DMS153 (cell line): ENCODE measurements around the gene CTDP1.
A peak's percentile ranks its signal among the peaks of the same experiment; 100 is the strongest.

Experiments
- DNase-seq: peaks from one replicate; lab custom pipeline; 2025; lab: John Stamatoyannopoulos, UW

Gene CTDP1

DNA sequence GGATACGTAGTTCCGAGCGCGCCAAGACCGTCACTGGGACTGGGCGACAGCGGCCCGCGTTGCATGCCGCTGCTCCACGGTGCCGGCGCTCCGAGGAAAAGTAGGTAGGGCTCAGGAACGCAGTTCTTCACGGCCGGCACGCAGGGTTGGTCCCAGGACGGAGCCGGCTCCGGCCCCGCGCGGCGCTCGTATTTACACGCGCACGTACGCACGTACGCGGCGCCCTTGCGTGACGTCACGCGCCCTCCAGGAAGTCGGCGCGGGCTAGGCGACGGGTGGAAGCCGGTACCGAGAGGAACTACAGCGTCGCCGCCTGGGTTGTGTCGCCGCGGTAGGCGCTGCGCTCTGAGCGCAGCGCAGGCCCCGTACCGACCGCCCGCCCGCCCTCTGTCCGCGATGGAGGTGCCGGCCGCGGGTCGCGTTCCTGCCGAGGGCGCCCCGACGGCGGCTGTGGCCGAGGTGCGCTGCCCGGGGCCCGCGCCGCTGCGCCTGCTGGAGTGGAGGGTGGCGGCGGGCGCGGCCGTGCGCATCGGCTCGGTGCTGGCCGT lies at the start of gene CTDP1:
CTDP1 (plus strand) TSS at position 252 of the 548 bp plus-strand sequence; CDS start at position 397, 145 bp downstream.
- peak; percentile 87 for DNase-seq

- DNase-seq: no peak
Observed at GRCh38 chr18:79630281-79631095, 49.1 kb upstream of the CTDP1 start.

- DNase-seq: no peak
Observed at GRCh38 chr18:79631096-79631507, 48.5 kb upstream of the CTDP1 start.

DNA sequence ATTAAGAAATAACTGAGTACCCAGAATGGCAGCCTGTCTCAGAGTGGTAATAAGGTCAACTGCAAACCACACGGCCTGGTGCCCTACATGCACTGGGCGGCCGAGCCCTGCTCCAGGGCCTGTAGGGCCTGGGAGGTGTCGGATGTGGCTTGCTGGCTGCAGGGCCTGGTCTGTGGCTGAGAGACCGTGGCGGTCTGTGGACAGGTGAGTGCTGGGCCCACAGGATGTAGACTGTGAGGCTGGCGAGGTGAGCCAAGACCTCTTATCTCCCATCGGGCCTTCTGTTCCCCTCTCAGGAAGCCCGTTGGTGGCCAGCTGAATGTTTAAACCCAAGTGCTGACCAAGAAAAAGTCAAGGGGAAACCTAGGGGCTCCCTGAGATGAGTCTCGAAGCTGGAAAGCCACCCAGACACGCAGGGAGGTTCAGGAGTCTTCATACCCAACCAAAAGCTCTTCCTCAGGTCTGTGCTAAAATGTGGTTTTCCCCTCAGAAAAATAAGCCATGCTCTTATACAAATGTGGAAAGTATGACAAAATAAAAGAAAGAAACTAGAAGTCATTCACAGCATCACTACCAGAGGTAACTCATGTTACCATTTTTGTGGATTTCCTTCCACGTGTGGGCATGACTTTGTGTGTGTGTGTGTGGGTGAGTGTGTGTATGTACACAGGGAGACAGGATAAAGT lies 47.7 kb upstream of the CTDP1 start:
- no peak for DNase-seq

DNA sequence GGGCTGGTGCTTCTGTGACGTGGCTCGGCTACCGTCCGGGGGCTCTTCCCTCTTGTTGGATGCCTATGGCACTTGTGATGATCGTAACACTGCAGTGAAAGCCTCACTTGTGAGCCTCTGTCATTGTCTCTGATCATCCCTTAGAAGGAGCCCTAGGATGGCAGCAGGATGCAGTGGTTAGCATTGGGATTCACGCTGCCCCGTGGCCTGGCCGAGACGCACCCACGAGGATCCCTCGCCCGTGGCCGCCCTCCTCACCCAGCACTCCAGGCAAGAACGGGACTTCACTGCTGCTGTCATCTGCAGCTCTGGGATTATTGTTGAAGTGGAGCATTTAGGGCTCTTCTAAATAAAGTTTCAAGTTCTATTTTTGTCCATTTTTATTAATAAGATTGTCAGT lies 46.8 kb upstream of the CTDP1 start:
- no peak for DNase-seq

DNA sequence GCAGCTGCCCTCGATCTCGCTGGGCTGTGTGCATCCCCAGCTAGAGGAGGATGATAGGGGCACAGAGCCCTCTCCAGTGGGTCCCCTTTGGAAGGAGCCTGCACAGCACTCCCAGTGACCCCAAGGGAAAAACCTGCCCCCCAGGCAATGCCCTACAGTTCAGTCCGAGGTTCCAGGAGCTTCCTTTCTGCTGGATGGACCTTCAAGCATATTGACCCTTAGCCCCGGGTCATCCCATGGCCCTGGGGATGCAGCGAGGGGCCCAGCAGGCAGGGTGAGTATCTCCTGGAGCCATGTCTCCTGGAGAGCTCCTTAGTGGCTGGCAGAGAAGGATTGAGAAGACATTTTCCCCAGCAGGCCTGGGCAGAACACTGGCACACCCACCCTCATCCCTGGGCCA lies 45.4 kb upstream of the CTDP1 start:
- DNase-seq: no peak

DNA sequence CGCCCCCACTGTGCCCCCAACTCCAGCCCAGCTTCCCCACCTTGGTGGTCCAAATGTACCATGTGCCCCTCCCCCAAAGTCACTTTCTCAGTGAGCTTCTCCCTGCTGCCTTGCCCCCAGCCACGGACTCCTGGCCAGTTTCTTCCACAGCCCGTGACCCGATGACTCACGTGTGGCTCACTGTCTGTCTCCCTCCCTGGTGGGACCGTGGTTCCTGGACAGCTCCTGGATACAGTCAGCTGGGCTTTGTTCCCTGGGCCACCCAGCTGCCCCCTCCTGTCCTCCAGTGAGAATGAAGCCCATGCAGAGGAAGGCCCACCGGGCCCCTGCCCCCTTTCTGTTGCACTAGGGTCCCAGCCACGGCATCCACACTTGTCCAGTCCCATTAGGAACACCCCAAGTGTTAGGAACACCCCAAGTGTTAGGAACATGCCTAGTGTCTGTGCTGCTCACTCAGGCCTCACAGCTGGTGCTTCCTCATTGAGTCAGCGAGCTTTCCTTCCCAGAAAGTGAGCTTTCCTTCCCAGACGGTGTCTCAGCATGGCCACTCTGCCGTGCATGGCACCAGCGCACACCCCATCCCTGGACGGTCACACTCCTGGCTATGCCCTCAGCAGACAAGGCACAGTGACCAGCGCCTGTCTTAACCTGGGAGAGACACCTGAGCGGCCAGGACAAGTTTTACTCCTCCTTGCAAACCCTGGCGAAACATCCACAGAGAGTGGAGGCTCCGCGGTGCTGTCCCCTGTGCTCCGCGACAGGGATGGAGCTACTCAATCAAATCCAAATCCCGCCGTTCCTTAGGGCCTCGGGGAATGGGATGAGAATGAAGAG lies 44.8 kb upstream of the CTDP1 start:
- DNase-seq: no peak

DNA sequence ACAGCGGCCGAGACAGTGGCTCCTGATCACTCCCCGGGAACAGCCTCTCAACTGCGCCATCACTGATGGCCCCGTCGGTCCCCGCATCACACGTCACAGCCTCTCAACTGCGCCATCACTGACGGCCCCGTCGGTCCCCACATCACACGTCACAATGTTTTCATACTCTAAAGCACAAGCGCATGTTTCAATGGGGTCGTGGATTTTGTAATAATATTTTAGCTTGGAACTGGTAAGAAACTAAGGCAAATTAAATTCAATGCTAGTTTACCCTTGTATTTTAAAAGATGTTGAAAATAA lies 44.2 kb upstream of the CTDP1 start:
- no peak for DNase-seq

- no peak for DNase-seq
Observed at GRCh38 chr18:79637181-79637920, 42.3 kb upstream of the CTDP1 start.

GRCh38 chr18:79637921-79638909 lies 41.4 kb upstream of the CTDP1 start:
- no peak for DNase-seq

- no peak for DNase-seq
Observed at GRCh38 chr18:79639072-79639829, 40.4 kb upstream of the CTDP1 start.

DNA sequence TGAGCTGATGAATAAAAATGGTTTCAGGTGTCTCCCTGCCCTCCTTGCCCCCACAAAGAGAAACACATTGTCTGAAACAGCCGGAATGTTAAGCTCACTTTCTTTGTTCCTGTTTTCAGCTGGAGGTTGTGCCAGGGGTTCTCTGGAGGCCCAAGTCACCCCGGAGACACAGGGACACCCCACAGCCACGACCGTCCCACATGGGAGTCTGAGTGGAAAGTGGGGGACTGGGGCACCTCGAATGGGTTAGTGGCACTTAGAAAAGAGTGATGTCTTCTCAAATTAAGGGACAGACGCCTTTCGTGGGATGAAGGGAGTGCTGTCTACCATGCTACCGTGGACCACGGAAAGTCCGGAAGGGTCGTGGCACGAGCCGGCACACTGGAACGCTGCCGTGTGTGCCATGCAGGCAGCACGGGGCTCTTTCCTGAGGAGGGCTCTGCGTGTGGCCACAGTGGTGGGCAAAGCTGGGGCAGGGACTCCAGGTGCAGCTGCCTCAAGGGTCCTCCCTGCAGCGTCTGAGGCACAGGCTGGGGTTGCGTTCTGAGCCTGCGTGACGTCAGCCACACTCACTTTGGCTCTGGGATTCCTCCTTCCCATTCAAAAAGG lies 39.4 kb upstream of the CTDP1 start:
- DNase-seq: no peak

DNA sequence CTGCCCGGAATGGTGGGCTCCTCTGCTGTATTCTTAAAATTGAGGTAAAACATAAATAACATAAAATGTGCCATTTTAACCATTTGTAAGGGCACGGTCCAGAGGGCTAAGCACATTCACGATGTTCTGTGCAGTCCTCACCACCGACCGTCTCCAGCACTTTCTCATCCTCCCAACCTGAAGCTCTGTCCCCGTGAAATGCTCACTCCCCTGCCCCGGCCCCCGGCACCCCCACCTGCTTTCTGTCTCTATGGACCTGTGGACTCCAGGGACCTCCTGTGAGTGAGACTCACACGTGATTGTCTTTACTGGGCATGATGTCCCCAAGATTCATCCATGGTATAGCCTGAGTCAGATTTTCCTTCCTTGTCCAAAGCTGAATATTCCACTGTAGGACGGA lies 38.7 kb upstream of the CTDP1 start:
- no peak for DNase-seq

DNA sequence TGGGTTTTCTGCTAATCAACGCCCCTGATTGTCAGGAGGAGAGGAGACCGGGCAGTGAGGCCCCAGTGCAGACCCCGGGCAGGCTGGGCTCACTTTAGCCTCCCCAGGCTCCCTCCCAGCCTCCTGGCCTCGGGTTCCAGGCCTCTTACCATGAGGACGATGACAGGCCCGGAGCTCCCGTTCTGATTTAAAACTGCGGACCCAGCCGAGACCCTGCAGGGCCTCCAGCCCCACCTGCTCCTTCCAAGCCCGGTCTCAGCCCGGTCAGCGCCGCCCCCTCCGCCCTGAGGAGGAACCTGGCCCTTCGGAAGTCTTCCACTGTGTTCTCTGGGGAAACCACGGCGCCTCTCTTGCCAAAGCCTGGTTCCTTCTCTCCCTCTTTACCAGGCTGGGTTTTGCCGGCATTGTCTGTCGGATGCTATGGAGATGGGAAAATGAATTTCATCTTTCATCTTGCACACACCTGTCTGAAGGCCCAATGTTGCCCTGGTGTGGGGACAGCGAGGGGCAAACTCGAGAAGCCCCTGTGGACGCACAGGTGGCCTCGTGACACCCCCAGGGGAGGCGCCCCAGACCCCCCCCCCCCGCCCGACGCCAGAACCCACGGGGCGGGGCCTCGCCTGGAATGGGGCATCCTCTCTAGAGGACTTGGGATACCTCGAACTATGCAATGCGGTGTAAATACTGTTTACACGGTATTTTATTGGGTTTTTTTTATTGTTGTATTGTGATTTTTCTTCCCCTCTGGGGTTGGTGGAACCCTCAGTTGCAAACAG lies 37.7 kb upstream of the CTDP1 start:
- DNase-seq: no peak

DNA sequence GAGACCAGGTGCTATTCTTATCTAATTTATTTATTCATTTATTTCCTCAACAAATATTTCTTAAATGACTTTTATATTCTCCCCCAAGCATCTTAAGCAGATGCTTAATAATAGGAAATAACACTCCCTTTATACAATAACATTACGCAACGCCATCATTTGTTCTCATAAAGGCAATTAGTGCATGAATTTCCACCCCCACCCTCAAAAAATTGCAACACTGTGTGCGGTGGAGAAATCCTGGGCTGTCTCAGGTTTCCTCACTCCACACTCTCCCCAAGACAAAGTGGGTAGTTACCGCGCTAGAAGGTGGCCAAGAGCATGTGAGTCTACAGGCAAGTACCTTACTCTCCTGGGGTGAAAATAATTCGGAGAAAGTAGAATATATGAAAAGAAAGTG lies 37.0 kb upstream of the CTDP1 start:
- no peak for DNase-seq

- no peak for DNase-seq
Observed at GRCh38 chr18:79643054-79643984, 36.3 kb upstream of the CTDP1 start.

DNA sequence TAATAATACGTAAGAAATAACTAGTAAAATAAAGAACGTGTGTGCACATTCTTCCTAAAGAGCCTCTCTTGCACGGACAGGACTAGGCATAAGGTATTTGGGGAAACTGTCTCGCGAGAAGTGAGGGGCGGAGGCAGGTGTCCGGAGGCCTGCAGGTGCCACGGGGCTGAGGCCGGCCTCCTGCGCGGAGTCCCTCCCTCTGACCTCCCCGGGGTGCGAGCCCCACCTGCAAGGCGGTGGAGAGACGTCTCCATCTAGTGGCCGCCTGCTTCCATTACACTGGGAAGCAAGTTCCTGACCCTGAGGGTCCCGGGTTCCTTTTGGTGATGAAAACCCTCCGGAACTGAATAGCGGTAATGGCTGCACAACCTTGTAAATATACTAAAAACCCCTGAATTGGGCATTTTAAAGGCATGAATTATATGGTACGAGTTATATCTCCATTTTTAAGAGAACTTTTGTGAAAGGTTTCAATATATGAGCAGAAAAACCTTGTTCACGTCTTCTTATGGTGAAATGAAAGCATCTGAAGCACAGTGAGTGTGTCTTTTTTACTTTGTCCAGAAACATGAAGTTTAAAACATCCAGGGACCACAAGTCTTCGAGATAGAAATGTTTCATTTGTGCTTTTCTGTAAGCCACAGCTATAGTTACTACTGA lies 35.5 kb upstream of the CTDP1 start:
- peak; percentile 52 for DNase-seq
